SJCRH30 (cell line): ENCODE results near the gene TPGS1. TPM values are rescaled to one million over a fixed set of nuclear protein-coding genes. Genes with fewer than 3 reads are reported as not detected.
A peak's percentile ranks its signal among the peaks of the same experiment; 100 is the strongest.

Experiments
- DNase-seq, 2 experiments: peaks; one replicate each; pipeline ENCODE4 v3.0.0-alpha.2; 2015 to 2020
- H3K27ac ChIP-seq: fragments of 250-450 bp; sonication (Bioruptor Pico); 2 replicates; pipeline ENCODE4 v1.5.1; 2020; ENCODE audit warnings: mild to moderate bottlenecking, moderate library complexity
- H3K27me3 ChIP-seq: fragments of 250-450 bp; sonication (Bioruptor Pico); 2 replicates; pipeline ENCODE4 v1.5.1; 2020; ENCODE audit warnings: mild to moderate bottlenecking, moderate library complexity
- H3K36me3 ChIP-seq: fragments of 250-450 bp; sonication (Bioruptor Pico); 2 replicates; pipeline ENCODE4 v1.5.1; 2020; ENCODE audit warnings: mild to moderate bottlenecking, moderate library complexity
- H3K4me1 ChIP-seq: fragments of 250-450 bp; sonication (Bioruptor Pico); 2 replicates; pipeline ENCODE4 v1.5.1; 2020; ENCODE audit warnings: mild to moderate bottlenecking, moderate library complexity
- H3K4me3 ChIP-seq: fragments of 250-450 bp; sonication (Bioruptor Pico); 2 replicates; pipeline ENCODE4 v1.5.1; 2020; ENCODE audit warnings: mild to moderate bottlenecking, moderate library complexity
- H3K9me3 ChIP-seq: fragments of 250-450 bp; sonication (Bioruptor Pico); replicated peaks from 2 replicates; pipeline ENCODE4 v1.5.1; 2020; ENCODE audit warnings: mild to moderate bottlenecking, moderate library complexity
- total RNA-seq: library from RNA; depleted of rRNA; stranded (reverse); fragments of >200 nt; shearing (Covaris generic); gene quantifications from 2 replicates; pipeline ENCODE4 v1.2.3, GENCODE V29; 2014

Gene TPGS1
- total RNA-seq, 1 experiment from 2014 or later, result 7.3 TPM

DNA sequence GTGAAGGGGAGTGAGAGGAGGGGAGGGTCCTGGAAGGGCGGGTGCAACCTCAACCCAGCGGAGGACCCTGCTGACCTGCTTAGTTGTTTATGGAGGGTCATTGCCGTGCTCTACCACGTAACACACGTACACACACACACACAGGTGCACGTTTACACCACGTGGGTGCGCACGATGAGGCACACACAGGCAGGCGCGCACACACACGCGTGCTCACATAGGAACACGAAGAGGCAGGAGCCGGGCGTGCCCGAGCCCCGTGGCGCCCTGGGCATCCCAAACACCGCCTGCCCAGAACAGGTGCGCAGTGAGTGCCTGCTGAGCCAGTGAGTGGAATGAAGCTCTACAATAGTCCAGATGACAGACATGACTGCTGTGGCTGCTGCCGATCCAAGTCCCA, 22.2 kb upstream of the TPGS1 start:
- no peaks in the 10 kb centered on the region for H3K27me3 ChIP-seq
- peaks cover 9% of the 10 kb centered on the region; the same call in 1 of the 2 replicates for H3K4me1 ChIP-seq
- no peak overlapping the region for H3K4me3 ChIP-seq
- no peaks in the 10 kb centered on the region for H3K9me3 ChIP-seq
- H3K27ac ChIP-seq, result no peak overlapping the region
- DNase-seq, result peak in 1 of 2 experiments; percentile 39
- no peaks in the 10 kb centered on the region for H3K36me3 ChIP-seq

DNA sequence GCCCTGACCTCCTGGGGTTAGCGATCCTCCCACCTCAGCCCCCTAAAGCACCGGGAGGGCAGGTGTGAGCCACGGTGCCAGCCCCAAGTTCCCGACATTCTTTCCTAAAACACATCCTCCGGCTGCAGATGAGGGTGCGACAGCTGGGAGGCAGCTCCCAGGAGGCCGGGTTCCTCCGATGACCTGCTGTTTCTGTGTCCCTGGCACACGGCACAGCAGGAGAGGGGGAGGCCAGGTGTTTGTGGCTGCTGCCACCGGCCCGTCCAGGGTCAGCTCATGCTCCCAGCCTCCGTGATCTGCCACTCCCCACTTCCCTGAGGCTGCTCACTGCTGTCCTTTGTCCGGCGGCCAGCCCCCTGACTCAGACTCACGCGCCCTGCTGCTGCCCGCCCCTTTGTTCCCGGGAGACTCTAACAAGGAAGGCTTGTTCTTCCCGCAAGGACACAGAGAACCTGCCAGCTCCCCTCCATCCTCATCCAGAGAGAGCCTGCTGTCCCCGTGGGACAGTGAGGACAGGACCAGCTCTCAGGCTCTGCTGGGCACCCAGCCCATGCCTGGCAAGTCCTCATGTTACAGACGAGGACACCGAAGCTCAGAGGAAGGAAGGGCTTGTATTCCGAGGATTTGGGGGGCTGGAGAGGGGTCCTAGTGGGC, 21.6 kb upstream of the TPGS1 start:
- Histone ChIP-seq H3K9me3 (no peaks in the 10 kb centered on the region), H3K4me3 (no peak overlapping the region), H3K27me3 (no peaks in the 10 kb centered on the region), H3K4me1 (peaks cover 9% of the 10 kb centered on the region; the same call in 1 of the 2 replicates), H3K36me3 (no peaks in the 10 kb centered on the region), H3K27ac (no peak overlapping the region)
- DNase-seq, result peak; percentile 58 to 63

DNA sequence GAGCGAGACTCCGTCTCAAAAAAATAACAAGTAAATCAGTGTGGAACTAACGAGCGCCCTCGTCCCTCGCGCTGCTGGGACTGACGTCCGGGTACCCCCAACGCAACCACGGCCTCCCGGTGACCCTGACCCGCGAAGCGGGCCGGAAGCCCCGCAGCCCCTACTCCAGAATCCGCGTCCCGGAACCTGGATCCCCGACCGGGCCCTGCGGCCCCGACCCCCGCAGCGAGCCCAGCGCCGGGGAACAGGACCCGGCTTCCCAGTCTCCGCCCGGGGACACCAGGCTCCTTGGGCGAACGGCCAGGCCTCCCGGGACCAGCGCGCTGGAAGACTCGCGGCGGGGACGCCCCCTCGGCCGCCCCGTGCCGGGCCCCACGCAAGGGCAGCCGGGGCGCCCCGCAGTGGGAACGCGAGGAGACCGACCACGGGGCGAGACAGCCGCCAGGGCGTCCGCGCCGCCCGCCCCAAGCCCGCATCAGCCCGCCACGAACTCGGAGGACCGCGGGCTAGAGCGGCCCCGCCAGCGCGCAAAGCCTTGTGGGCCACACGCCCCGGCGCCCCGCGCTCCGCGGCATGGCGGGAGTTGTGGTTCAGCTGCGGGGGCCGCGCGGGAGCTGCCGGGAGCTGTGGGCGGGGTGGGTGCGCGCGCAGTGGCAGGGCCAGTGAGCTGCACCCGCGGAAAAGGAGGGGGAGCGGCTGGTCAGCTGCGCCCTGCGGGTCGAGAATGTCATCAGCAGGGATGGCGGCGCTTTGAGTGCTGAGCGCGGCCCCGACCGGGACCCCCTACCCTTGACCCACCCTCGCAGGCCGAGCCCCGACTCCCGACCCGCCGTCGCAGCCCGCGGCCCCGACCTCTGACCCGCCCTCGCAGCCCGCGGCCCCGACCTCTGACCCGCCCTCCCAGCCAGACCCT, 18.5 kb upstream of the TPGS1 start:
- peak; percentile 92 to 94 for DNase-seq

DNA sequence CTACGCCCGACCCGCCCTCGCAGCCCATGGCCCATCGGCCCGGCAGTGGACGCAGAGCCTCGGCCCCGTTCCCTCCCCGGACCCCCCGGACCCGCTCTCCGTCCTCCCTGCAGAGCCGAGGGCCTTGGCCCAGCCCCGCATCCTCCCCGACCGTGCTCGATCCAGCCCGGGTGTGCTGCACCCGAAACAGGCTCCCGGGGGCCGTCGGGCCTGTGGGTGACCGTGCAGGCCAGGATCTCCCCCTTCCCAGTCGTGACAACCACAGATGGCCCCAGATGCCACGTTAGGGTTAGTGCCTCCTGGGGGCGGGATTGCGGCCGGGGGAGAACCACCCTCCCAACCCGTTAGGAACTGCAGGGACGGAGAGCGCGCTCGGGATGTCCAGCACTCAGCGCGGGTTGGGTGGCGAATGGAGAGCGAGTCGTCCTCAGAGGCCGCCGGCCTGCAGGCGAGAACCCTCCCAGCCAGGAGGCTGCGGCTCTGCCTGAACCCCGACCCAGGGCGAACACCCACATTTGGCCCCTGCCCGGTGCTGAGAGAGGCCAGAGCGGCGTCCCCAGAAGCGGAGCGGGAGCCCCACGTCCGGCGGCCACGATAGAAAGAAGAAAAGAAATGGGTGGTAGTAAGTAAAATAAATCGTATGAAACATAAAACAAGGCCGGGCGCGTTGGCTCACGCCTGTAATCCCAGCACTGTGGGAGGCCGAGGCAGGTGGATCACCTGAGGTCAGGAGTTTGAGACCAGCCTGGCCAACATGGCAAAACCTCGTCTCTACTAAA, 17.7 kb upstream of the TPGS1 start:
- no peak for DNase-seq
- peak overlapping the region; percentile 96 for H3K4me3 ChIP-seq

More for the DNA sequence above, 18.5 kb upstream of the TPGS1 start:
- Histone ChIP-seq H3K36me3 (no peaks in the 10 kb centered on the region), H3K4me1 (peaks cover 9% of the 10 kb centered on the region; the same call in 1 of the 2 replicates), H3K27ac (peak overlapping the region; percentile 79), H3K9me3 (no peaks in the 10 kb centered on the region), H3K27me3 (no peaks in the 10 kb centered on the region), H3K4me3 (peak overlapping the region; percentile 96)

DNA sequence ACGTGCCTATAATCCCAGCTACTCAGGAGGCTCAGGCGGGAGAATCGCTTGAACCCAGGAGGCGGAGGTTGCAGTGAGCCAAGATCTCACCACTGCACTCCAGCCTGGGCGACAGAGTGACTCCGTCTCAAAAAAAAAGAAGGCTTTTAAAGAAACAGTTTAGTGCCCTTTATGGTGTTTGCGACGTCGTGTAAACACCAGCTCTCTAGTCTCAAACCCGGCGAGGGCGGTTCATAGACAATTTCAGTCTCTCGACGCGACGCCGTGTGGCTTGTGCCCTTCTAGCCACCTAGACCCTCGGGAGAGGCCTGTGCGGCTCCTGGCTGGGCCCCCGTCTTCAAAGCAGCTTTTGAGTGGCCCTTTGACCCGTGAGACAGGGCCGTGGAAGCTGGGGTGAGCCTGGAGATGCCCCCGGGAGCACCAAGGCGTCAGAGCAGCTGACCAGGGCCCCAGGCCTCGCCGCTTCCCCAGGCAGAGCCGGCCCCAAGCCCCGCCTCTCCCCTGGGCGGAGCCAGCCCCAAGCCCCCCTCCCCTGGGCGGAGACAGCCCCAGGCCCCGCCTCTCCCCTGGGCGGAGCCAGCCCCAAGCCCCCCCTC, 16.1 kb upstream of the TPGS1 start:
- Histone ChIP-seq H3K27me3 (no peaks in the 10 kb centered on the region), H3K4me1 (0 out of 2 replicates have a peak, but pooled peaks cover under 1% of the 10 kb centered on the region), H3K27ac (no peak overlapping the region), H3K36me3 (no peaks in the 10 kb centered on the region), H3K9me3 (no peaks in the 10 kb centered on the region), H3K4me3 (no peak overlapping the region)
- DNase-seq, result no peak

More for the DNA sequence above, 17.7 kb upstream of the TPGS1 start:
- Histone ChIP-seq H3K27ac (peak overlapping the region; percentile 79; the same call in 1 of the 2 replicates), H3K27me3 (no peaks in the 10 kb centered on the region), H3K36me3 (no peaks in the 10 kb centered on the region), H3K9me3 (no peaks in the 10 kb centered on the region), H3K4me1 (peaks cover 9% of the 10 kb centered on the region; the same call in 1 of the 2 replicates)

DNA sequence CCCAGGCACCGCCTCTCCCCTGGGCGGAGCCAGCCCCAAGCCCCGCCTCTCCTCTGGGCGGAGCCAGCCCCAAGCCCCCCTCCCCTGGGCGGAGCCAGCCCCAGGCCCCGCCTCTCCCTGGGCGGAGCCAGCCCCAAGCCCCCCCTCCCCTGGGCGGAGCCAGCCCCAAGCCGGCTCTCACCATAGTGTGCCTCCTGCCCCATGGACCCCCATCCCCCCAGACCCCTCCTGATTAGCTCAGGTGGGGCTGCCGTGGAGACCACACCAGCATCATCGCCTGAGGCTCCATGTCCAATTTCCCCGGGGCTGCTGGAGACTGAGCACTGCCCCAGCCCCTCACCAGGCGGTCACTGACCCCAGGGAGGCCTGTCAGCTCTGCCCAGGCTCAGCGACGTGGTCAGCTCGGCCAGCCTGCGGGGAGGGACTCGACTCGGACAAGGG, 15.2 kb upstream of the TPGS1 start:
- no peak overlapping the region for H3K27ac ChIP-seq
- H3K4me1 ChIP-seq, result no peaks in the 10 kb centered on the region
- no peak overlapping the region for H3K4me3 ChIP-seq
- no peaks in the 10 kb centered on the region for H3K36me3 ChIP-seq
- H3K9me3 ChIP-seq, result no peaks in the 10 kb centered on the region
- no peaks in the 10 kb centered on the region for H3K27me3 ChIP-seq
- DNase-seq, result no peak

DNA sequence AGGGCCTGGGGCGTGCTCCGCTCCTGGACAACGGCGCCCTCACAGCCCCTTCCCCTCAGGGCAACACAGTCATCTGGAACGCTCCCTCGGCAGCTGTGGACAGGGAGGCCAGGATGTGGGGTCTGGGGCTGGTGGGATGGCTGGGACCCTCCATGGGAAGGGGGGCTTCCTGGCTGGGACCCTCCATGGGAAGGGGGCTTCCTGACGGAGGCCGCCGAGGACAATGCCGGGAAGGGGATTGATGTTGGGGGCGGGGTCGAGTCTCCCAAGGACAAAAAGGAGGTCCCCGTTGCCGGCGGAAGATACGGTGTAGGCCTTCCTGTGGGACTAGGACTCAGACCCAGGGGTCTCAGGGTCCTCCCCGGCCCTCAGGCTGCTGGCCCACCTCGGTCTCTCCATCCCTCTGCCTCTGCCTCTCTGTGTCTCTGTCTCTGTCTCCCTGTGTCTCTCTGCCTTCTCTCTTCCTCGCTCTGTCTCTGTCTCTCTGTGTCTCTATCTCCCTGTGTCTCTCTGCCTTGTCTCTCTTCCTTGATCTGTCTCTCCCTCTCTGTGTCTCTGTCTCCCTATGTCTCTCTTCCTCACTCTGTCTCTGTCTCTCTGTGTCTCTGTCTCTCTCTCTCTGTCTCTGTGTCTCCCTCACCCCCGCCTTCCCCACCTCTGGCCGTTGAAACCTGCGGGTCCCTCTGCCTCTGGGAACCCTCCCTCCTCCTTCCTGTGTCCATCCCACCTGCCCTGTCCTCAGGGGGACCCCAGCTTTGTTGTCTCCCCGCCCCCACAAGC, 13.7 kb upstream of the TPGS1 start:
- no peak overlapping the region for H3K27ac ChIP-seq
- H3K4me1 ChIP-seq, result no peaks in the 10 kb centered on the region
- DNase-seq, result no peak
- H3K4me3 ChIP-seq, result no peak overlapping the region
- H3K9me3 ChIP-seq, result no peaks in the 10 kb centered on the region
- no peaks in the 10 kb centered on the region for H3K36me3 ChIP-seq
- H3K27me3 ChIP-seq, result no peaks in the 10 kb centered on the region

DNA sequence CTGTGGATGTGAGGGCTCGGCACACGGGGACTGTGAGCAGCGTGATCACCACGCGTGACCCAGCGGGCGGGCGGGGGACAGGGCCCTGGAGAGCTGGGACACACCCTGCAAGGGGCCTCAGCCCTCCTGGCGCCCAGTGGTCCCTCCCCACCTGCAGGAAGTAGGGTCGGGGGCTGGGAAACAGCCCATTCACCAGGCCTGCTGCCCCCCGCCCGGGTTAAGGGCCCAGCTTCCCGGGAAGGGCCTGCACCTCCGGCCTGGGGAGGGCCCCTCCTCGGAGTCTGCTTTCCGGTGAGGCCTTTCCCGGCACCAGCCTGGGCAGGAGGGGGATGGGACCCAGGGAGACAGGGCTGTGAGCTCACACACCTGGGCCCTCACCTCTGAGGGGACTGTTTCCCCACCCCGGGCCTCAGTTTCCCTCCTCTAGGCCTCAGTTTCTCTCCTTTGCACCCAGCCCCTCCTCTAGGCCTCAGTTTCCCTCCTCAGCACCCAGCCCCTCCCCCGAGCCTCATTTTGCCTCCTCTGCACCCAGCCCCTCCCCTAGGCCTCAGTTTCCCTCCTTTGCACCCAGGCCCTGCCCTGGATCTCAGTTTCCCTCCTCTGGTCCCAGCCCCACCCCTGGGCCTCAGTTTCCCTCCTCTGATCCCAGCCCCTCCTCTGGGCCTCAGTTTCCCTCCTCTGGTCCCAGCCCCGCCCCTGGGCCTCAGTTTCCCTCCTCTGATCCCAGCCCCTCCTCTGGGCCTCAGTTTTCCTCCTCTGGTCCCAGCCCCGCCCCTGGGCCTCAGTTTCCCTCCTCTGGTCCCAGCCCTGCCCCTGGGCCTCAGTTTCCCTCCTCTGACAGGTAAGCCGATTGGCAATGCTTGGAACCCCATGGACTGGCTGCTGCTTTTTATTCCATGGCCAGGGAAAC, 12.9 kb upstream of the TPGS1 start:
- no peaks in the 10 kb centered on the region for H3K27me3 ChIP-seq
- H3K4me1 ChIP-seq, result no peaks in the 10 kb centered on the region
- H3K4me3 ChIP-seq, result no peak overlapping the region
- H3K36me3 ChIP-seq, result no peaks in the 10 kb centered on the region
- no peaks in the 10 kb centered on the region for H3K9me3 ChIP-seq
- H3K27ac ChIP-seq, result no peak overlapping the region
- DNase-seq, result no peak

DNA sequence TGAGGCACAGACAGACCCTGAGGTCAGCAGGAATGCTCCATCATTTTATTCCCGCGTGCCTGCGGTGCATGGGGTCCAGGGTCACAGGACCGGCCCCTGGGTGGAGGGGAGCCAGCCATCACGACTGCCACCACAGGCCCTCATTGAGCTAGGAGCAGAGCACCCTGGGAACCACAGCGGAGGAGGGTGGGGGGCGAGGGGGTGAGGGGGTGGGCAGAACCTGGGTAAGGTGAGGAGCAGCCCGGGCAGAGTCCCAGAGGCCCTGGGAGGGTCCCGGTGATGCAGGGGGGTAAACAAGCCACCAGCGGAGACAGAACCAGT, 12.3 kb upstream of the TPGS1 start:
- no peaks in the 10 kb centered on the region for H3K9me3 ChIP-seq
- no peak overlapping the region for H3K27ac ChIP-seq
- no peaks in the 10 kb centered on the region for H3K27me3 ChIP-seq
- H3K36me3 ChIP-seq, result no peaks in the 10 kb centered on the region
- no peak overlapping the region for H3K4me3 ChIP-seq
- DNase-seq, result no peak
- no peaks in the 10 kb centered on the region for H3K4me1 ChIP-seq

DNA sequence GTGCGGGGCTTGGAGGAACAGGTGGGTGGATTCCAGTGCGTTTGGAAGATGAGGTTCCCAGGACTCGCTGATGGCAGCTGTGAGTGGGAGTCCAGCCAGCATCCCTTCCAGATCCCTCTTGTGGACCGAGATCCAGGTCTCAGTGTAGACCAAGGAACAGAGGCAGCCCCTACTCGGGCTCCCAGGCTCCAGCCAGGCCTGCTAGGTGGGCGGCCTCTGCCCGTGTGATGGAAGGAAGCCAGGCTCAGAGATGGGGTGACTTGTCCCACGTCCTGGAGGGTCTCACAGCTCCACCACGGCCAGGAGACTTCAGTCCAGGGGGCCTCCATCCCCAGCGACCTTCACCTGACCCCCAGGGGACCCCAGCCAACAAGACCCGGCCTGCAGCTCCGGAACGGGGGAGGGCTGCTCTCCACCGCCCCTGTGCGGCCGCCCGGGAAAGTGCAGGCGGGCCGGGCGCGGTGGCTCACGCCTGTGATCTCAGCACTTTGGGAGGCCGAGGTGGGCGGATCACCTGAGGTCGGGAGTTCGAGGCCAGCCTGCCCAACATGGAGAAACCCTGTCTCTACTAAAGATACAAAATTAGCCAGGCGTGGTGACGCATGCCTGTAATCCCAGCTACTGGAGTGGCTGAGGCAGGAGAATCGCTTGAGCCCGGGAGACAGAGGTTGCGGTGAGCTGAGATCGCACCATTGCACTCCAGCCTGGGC, 11.7 kb upstream of the TPGS1 start:
- H3K4me3 ChIP-seq, result no peak overlapping the region
- no peaks in the 10 kb centered on the region for H3K9me3 ChIP-seq
- no peaks in the 10 kb centered on the region for H3K4me1 ChIP-seq
- H3K36me3 ChIP-seq, result no peaks in the 10 kb centered on the region
- no peaks in the 10 kb centered on the region for H3K27me3 ChIP-seq
- H3K27ac ChIP-seq, result no peak overlapping the region
- peak in 1 of 2 experiments; percentile 54 for DNase-seq

DNA sequence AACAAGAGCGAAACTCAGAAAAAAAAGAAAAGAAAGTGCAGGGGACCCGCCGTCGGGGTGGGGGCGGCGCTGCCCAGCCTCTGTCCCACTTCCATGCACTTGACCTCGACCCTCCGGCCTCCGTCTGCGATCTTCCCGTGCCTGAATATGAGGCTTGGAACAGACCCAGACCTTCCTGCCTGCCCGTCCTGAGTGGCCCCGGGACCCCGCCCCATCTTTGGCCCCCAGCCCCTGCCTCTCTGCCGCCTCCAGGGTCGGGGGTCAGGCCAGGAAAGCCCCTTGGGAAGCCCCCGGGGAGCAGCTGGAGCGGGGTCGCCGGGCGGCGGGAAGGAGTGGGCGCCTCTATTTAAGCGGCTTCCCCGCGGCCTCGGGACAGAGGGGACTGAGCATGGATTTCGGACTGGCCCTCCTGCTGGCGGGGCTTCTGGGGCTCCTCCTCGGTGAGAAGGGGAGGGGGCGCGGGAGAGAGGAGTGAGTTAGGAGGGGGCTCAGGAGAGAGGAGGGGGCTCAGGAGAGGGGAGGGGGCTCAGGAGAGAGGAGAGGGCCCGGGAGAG, 11.1 kb upstream of the TPGS1 start, which contains the start of gene MADCAM1:
Gene MADCAM1, plus strand, starts transcription at position 375 of the 554 bp plus-strand sequence. Its CDS starts 14 bp downstream, at position 389.
- Histone ChIP-seq H3K4me1 (no peaks in the 10 kb centered on the region), H3K27ac (no peak within 1 kb of the TSS)

DNA sequence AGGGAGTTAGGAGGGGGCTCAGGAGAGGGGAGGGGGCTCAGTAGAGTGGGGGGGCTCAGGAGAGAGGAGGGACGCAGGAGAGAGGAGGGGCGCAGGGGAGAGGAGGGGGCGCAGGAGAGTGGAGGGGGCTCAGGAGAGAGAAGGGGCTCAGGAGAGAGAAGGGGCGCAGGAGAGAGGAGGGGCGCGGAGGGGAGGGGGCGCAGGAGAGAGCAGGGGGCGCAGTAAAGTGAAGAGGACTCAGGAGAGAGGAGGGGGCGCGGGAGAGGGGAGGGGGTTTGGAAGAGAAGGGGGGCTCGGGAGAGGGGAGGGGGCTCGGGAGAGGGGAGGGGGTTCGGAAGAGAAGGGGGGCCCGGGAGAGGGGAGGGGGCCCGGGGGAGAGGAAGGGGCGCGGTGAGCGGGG, 10.3 kb upstream of the TPGS1 start:
- Histone ChIP-seq H3K4me1 (no peaks in the 10 kb centered on the region), H3K4me3 (no peak overlapping the region), H3K27me3 (no peaks in the 10 kb centered on the region), H3K27ac (no peak overlapping the region), H3K9me3 (no peaks in the 10 kb centered on the region), H3K36me3 (no peaks in the 10 kb centered on the region)
- no peak for DNase-seq

More for the DNA sequence above, 11.1 kb upstream of the TPGS1 start, which contains the start of gene MADCAM1:
- Histone ChIP-seq H3K36me3 (no peaks in the 10 kb centered on the region), H3K4me3 (no peak within 1 kb of the TSS), H3K9me3 (no peaks in the 10 kb centered on the region), H3K27me3 (no peaks in the 10 kb centered on the region)
- no peak for DNase-seq
